ENCODE data around the gene MED8. TPM values are rescaled to one million over a fixed set of nuclear protein-coding genes. Genes with fewer than 3 reads are reported as not detected.

The MED8 gene
- total RNA-seq, 4 donors from 2014 or later, result 38.5 to 52.2 (median 45.2) TPM

- no peak for TF ChIP-seq CTCF (IDR thresholded peaks at IDR 0.05; ENCODE audit: low read depth)
Observed at GRCh38 chr1:43359696-43360095, 29.9 kb downstream of the MED8 start.

- no peak for TF ChIP-seq CTCF (IDR thresholded peaks at IDR 0.05; ENCODE audit: low read depth)
Observed at GRCh38 chr1:43358746-43359693, 30.6 kb downstream of the MED8 start, which contains the start of gene CDC20. Gene CDC20, plus strand, starts transcription at chr1:43358981. Its CDS starts 235 bp downstream, at chr1:43359216.

GRCh38 chr1:43358121-43358745 is 31.4 kb downstream of the MED8 start:
- TF ChIP-seq CTCF (IDR thresholded peaks at IDR 0.05; ENCODE audit: low read depth), result no peak

- TF ChIP-seq CTCF (IDR thresholded peaks at IDR 0.05; ENCODE audit: low read depth), result no peak
Observed at GRCh38 chr1:43357251-43357650, 32.3 kb downstream of the MED8 start.

- TF ChIP-seq CTCF (IDR thresholded peaks at IDR 0.05; ENCODE audit: low read depth), result no peak
Observed at GRCh38 chr1:43354936-43355335, 34.7 kb downstream of the MED8 start.

GRCh38 chr1:43354471-43354870 is 35.1 kb downstream of the MED8 start:
- TF ChIP-seq CTCF (IDR thresholded peaks at IDR 0.05; ENCODE audit: low read depth), result no peak

- no peak for TF ChIP-seq CTCF (IDR thresholded peaks at IDR 0.05; ENCODE audit: low read depth)
Observed at GRCh38 chr1:43352881-43353280, 36.7 kb downstream of the MED8 start.

Data from subcutaneous adipose tissue (tissue), 4 donors.